Astrocyte (in vitro differentiated cells and primary cell): ENCODE data around the gene MAPK8IP3. TPM values are rescaled to one million over a fixed set of nuclear protein-coding genes. Genes with fewer than 3 reads are reported as not detected.
"Not testable (repeated sequence)": the region's sequence is repeated elsewhere in the genome, so short reads cannot be mapped to it uniquely, and the experiment has no call there.

Experiments
- DNase-seq: peaks from one replicate; pipeline ENCODE4 v3.0.0-alpha.2; 2010; ENCODE audit warnings: low read depth
- FAIRE-seq: peaks from 2 replicates; lab custom pipeline; 2011; peaks lifted over from hg19 to GRCh38; lab: Jason Lieb, UNC
- H2AFZ ChIP-seq: 2 replicates; pipeline ENCODE4 v1.6.0; 2012; ENCODE audit warnings: low read depth, low read length, inconsistent platforms
- H3K27ac ChIP-seq: 2 replicates; pipeline ENCODE4 v1.5.1; 2011; ENCODE audit warnings: low read depth, low read length, inconsistent platforms
- H3K27me3 ChIP-seq: 2 replicates; pipeline ENCODE4 v1.6.0; 2011; ENCODE audit warnings: low read length, inconsistent platforms; ENCODE audit not compliant: insufficient read depth
- H3K36me3 ChIP-seq: 2 replicates; pipeline ENCODE4 v1.5.1; 2011; ENCODE audit warnings: low read length, inconsistent platforms; ENCODE audit not compliant: insufficient read depth
- H3K4me1 ChIP-seq: 2 replicates; pipeline ENCODE4 v1.5.1; 2011; ENCODE audit warnings: low read length, inconsistent platforms; ENCODE audit not compliant: insufficient read depth
- H3K4me2 ChIP-seq: 2 replicates; pipeline ENCODE4 v1.6.0; 2012; ENCODE audit warnings: low read length, inconsistent platforms
- H3K4me3 ChIP-seq: 2 replicates; pipeline ENCODE4 v1.5.1; 2011; ENCODE audit warnings: low read depth, mild to moderate bottlenecking, low read length, inconsistent platforms; ENCODE audit not compliant: insufficient read depth
- H3K79me2 ChIP-seq: 2 replicates; pipeline ENCODE4 v1.6.0; 2012; ENCODE audit warnings: mild to moderate bottlenecking, low read length, inconsistent platforms; ENCODE audit not compliant: insufficient read depth
- H3K9ac ChIP-seq: 2 replicates; pipeline ENCODE4 v1.6.0; 2012; ENCODE audit warnings: mild to moderate bottlenecking, low read length, inconsistent platforms
- H3K9me3 ChIP-seq: 2 replicates; pipeline ENCODE4 v1.5.1; 2012; ENCODE audit warnings: low read depth, mild to moderate bottlenecking, low read length, inconsistent platforms; ENCODE audit not compliant: insufficient read depth
- H4K20me1 ChIP-seq: 2 replicates; pipeline ENCODE4 v1.6.0; 2012; ENCODE audit warnings: low read length, inconsistent platforms; ENCODE audit not compliant: insufficient read depth
- H3K27ac Mint-ChIP-seq: one replicate; pipeline ENCODE4 v1.8.0; 2021; ENCODE audit warnings: mild to moderate bottlenecking, mixed read lengths; ENCODE audit not compliant: unreplicated experiment
- H3K27me3 Mint-ChIP-seq: one replicate; pipeline ENCODE4 v1.8.0; 2021; ENCODE audit warnings: low read depth, mixed read lengths; ENCODE audit not compliant: unreplicated experiment
- H3K36me3 Mint-ChIP-seq: one replicate; pipeline ENCODE4 v1.8.0; 2021; ENCODE audit warnings: low read depth, mixed read lengths; ENCODE audit not compliant: unreplicated experiment
- H3K4me1 Mint-ChIP-seq: one replicate; pipeline ENCODE4 v1.8.0; 2021; ENCODE audit warnings: low read depth, mixed read lengths; ENCODE audit not compliant: unreplicated experiment
- H3K4me3 Mint-ChIP-seq: one replicate; pipeline ENCODE4 v1.8.0; 2021; ENCODE audit warnings: mild to moderate bottlenecking, moderate library complexity, mixed read lengths; ENCODE audit not compliant: unreplicated experiment
- H3K9me3 Mint-ChIP-seq: one replicate; pipeline ENCODE4 v1.8.0; 2021; ENCODE audit warnings: mild to moderate bottlenecking, mixed read lengths; ENCODE audit not compliant: unreplicated experiment
- EZH2 ChIP-seq: IDR thresholded peaks from 2 replicates; pipeline ENCODE4 v1.6.1; 2012; ENCODE audit warnings: mild to moderate bottlenecking, low read length, inconsistent platforms; ENCODE audit not compliant: insufficient read depth
- total RNA-seq: library from RNA; stranded (reverse); gene quantifications from 2 replicates; pipeline ENCODE4 v1.2.1, GENCODE V29; 2021
- TF ChIP-seq, protein P1 (sequence below): IDR thresholded peaks from 2 replicates; pipeline ENCODE4 v1.5.1; 2011; ENCODE audit warnings: low read depth, mild to moderate bottlenecking, inconsistent platforms, low read length, moderate library complexity; ENCODE audit not compliant: insufficient read depth

Gene MAPK8IP3
- total RNA-seq, 1 donor from 2014 or later: 92.4 TPM

DNA sequence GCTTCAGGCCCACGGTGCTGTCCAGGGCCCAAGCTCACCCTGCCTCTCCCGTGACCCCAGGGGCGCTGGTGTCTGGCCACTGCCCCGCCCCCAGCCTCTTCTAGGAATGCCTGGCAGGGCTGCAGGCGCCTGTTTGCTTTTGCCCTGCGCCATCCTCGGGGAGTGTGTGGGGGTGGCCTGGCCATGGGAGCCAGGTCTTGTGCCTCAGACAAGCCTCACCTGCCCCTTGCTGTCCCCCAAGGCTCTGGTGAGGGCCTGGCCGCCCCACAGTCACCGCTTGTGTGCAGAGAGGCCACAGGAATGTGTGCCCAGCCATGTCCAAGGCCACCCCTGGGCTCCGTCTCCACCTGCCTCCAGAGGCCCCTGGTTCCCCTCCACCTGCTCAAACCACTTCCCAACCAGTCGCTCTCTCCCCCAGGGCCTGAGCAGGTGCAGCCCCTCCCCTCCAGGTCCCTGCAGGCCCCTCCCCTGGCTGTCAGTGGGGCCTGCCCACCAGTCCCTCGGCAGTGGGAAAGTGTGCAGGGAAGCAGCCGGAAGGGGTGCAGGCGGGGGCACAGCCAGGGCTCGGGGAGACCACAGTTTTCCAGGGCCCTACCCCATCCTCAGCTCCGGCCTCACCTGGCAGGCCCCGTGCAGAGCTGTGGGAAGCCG lies 88.4 kb downstream of the MAPK8IP3 start:
- Mint-ChIP-seq H3K9me3 (peaks cover 15% of the 10 kb centered on the region), H3K36me3 (peaks cover 15% of the 10 kb centered on the region), H3K27me3 (no peaks in the 10 kb centered on the region), H3K4me1 (no peaks in the 10 kb centered on the region), H3K4me3 (no peak overlapping the region), H3K27ac (no peak overlapping the region)
- Histone ChIP-seq H3K4me1 (no peaks in the 10 kb centered on the region), H3K9me3 (peaks cover 4% of the 10 kb centered on the region), H3K4me3 (no peak overlapping the region), H2AFZ (no peak overlapping the region), H3K4me2 (no peak overlapping the region), H3K79me2 (no peaks in the 10 kb centered on the region), H4K20me1 (no peaks in the 10 kb centered on the region), H3K27me3 (no peaks in the 10 kb centered on the region), H3K36me3 (no peaks in the 10 kb centered on the region), H3K9ac (no peak overlapping the region), H3K27ac (no peak overlapping the region)
- TF ChIP-seq, protein P1, sequence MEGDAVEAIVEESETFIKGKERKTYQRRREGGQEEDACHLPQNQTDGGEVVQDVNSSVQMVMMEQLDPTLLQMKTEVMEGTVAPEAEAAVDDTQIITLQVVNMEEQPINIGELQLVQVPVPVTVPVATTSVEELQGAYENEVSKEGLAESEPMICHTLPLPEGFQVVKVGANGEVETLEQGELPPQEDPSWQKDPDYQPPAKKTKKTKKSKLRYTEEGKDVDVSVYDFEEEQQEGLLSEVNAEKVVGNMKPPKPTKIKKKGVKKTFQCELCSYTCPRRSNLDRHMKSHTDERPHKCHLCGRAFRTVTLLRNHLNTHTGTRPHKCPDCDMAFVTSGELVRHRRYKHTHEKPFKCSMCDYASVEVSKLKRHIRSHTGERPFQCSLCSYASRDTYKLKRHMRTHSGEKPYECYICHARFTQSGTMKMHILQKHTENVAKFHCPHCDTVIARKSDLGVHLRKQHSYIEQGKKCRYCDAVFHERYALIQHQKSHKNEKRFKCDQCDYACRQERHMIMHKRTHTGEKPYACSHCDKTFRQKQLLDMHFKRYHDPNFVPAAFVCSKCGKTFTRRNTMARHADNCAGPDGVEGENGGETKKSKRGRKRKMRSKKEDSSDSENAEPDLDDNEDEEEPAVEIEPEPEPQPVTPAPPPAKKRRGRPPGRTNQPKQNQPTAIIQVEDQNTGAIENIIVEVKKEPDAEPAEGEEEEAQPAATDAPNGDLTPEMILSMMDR: no peak
- TF ChIP-seq EZH2: no peak
- DNase-seq: no peak
- no peak for FAIRE-seq

DNA sequence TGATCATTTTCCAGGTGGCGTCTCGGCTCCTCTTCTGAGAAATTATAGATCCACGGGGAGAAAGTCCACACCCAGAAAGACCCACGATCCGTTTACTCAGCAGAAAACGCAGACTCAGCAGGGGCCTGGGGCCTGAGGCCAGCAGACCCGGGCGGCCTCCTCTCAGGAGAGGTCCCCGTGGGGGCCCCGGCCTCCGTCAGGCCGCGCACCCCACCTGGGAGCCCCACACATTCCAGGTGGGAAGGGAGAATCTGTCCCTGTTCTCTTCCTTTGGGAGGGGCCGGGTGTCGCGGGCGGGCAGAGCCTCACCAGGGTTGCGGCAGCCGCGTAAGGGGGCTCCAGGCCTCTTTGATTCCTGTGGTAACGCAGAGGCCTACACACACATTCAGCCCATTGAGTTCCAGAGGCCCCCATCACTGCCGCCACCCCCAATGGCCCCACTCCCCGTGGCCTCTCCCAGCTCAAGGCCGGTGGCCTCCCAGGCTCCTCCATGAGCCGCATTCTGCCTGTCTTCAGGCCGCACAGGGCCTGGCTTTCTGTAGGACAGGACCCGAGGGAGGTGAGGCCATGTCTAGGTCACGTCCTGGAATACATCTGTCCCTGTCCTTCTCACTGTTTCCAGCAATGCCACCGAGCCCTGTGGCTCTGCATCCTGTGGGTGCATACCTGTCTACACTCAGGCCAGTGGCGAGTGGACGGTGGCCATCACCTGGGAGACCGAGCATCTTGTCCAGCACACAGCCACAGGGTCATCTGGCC lies 89.1 kb downstream of the MAPK8IP3 start:
- no peaks in the 10 kb centered on the region for H3K27me3 ChIP-seq
- H3K36me3 ChIP-seq: no peaks in the 10 kb centered on the region
- peaks cover 21% of the 10 kb centered on the region for H3K36me3 Mint-ChIP-seq
- H3K4me2 ChIP-seq: no peak overlapping the region
- H3K27ac ChIP-seq: no peak overlapping the region
- H4K20me1 ChIP-seq: no peaks in the 10 kb centered on the region
- no peak for TF ChIP-seq EZH2
- TF ChIP-seq, protein P1: no peak
- H3K9me3 Mint-ChIP-seq: peaks cover 18% of the 10 kb centered on the region
- H3K4me1 Mint-ChIP-seq: no peaks in the 10 kb centered on the region
- DNase-seq (no peak), FAIRE-seq (no peak)
- peaks cover 4% of the 10 kb centered on the region for H3K9me3 ChIP-seq
- H3K27ac Mint-ChIP-seq: no peak overlapping the region
- no peak overlapping the region for H3K4me3 ChIP-seq
- H3K9ac ChIP-seq: no peak overlapping the region
- no peak overlapping the region for H2AFZ ChIP-seq
- no peaks in the 10 kb centered on the region for H3K79me2 ChIP-seq
- H3K27me3 Mint-ChIP-seq: no peaks in the 10 kb centered on the region
- H3K4me1 ChIP-seq: no peaks in the 10 kb centered on the region
- H3K4me3 Mint-ChIP-seq: no peak overlapping the region

DNA sequence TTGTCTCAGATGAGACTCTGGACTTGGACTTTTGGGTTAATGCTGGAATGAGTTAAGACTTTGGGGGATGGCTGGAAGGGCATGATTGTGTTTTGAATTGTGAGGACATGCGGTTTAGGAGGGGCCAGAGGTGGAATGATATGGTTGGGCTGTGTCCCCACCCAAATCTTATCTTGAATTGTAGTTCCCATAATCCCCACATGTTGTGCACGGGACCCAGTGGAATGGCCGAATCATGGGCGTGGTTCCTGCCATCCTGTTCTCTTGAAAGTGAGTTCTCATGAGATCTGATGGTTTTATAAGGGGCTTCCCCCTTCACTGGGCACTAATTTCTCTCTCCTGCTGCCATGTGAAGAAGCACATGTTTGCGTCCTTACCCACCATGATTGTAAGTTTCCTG lies 93.3 kb downstream of the MAPK8IP3 start:
- not testable (repeated sequence) for FAIRE-seq, H2AFZ ChIP-seq, H3K27me3 Mint-ChIP-seq, H3K4me2 ChIP-seq, DNase-seq, H3K27ac Mint-ChIP-seq, H3K36me3 ChIP-seq, H4K20me1 ChIP-seq, H3K4me3 ChIP-seq, H3K9me3 ChIP-seq, H3K4me1 Mint-ChIP-seq, H3K79me2 ChIP-seq, H3K4me1 ChIP-seq, H3K9ac ChIP-seq, H3K27ac ChIP-seq, H3K4me3 Mint-ChIP-seq, H3K27me3 ChIP-seq
- Mint-ChIP-seq H3K36me3 (peaks cover 32% of the 10 kb centered on the region), H3K9me3 (peaks cover 27% of the 10 kb centered on the region)
